CD14-positive monocyte (primary cell): ENCODE data around the gene MAPRE2. TPM values are rescaled to one million over a fixed set of nuclear protein-coding genes. Genes with fewer than 3 reads are reported as not detected.

Experiments used
- DNase-seq, 3 donors: peaks; one replicate each; pipeline ENCODE4 v3.0.0-alpha.2; 2011 to 2022
- H2AFZ ChIP-seq: 2 replicates; pipeline ENCODE4 v1.6.0; 2012; ENCODE audit warnings: mild to moderate bottlenecking, low read depth, low read length, inconsistent platforms; ENCODE audit not compliant: insufficient read depth, poor library complexity, severe bottlenecking
- H3K27ac ChIP-seq, 2 donors: 1 replicate in 1 of 2; 2 replicates in 1 of 2; pipeline ENCODE4 v1.5.1; 2012 to 2013; ENCODE audit warnings: low read length in 2 of 2, control low read depth in 1 of 2, inconsistent platforms in 1 of 2, low read depth in 1 of 2, mild to moderate bottlenecking in 1 of 2
- H3K27me3 ChIP-seq, 2 donors: one replicate each; pipeline versions ENCODE4 v1.6.0 to v1.6.1; 2011 to 2013; ENCODE audit warnings: low read length in 2 of 2; ENCODE audit not compliant: control insufficient read depth in 2 of 2, insufficient read depth in 2 of 2
- H3K36me3 ChIP-seq, 2 donors: replicated peaks in 1 of 2; 1 replicate in 1 of 2; 2 replicates in 1 of 2; pipeline versions ENCODE4 v1.5.1 to v1.6.1; 2012 to 2013; ENCODE audit warnings: low read length in 2 of 2, control low read depth in 1 of 2, inconsistent platforms in 1 of 2, mild to moderate bottlenecking in 1 of 2; ENCODE audit not compliant: insufficient read depth in 2 of 2, control insufficient read depth in 1 of 2
- H3K4me1 ChIP-seq, 2 donors: 1 replicate in 1 of 2; 2 replicates in 1 of 2; pipeline versions ENCODE4 v1.5.1 to v1.6.1; 2012 to 2013; ENCODE audit warnings: low read length in 2 of 2, control low read depth in 1 of 2, inconsistent platforms in 1 of 2, mild to moderate bottlenecking in 1 of 2, moderate library complexity in 1 of 2; ENCODE audit not compliant: insufficient read depth in 2 of 2, control insufficient read depth in 1 of 2
- H3K4me2 ChIP-seq: replicated peaks from 2 replicates; pipeline ENCODE3; 2012; ENCODE audit warnings: low read length, moderate library complexity, mild to moderate bottlenecking; ENCODE audit not compliant: poor library complexity, severe bottlenecking; ENCODE audit errors: extremely low read depth
- H3K4me3 ChIP-seq, 3 experiments: fragments of 200-600 bp in 1 of 3; sonication (generic) in 1 of 3; replicated peaks in 1 of 3; 1 replicate in 2 of 3; 2 replicates in 1 of 3; pipeline ENCODE4 v1.5.1; 2011 to 2013; ENCODE audit warnings: low read length in 3 of 3, mild to moderate bottlenecking in 3 of 3, control low read depth in 2 of 3, low read depth in 2 of 3, inconsistent platforms in 1 of 3, moderate library complexity in 1 of 3
- H3K79me2 ChIP-seq: 2 replicates; pipeline ENCODE4 v1.6.0; 2012; ENCODE audit warnings: mild to moderate bottlenecking, control low read depth, inconsistent platforms, low read length, moderate library complexity; ENCODE audit not compliant: insufficient read depth
- H3K9ac ChIP-seq: 2 replicates; pipeline ENCODE4 v1.6.0; 2017; ENCODE audit warnings: low read length, mild to moderate bottlenecking; ENCODE audit not compliant: insufficient read depth, poor library complexity, severe bottlenecking
- H3K9me3 ChIP-seq, 2 donors: replicated peaks in 1 of 2; 1 replicate in 1 of 2; 2 replicates in 1 of 2; pipeline versions ENCODE4 v1.5.1 to v1.6.1; 2012 to 2013; ENCODE audit warnings: low read length in 2 of 2, control low read depth in 1 of 2; ENCODE audit not compliant: control insufficient read depth in 1 of 2, insufficient read depth in 1 of 2
- H4K20me1 ChIP-seq: 2 replicates; pipeline ENCODE4 v1.6.0; 2012; ENCODE audit warnings: mild to moderate bottlenecking, low read length, control low read depth, moderate library complexity; ENCODE audit not compliant: insufficient read depth
- H3K27ac Mint-ChIP-seq, 7 donors: one replicate each; pipeline ENCODE4 v1.8.0; 2020; ENCODE audit warnings: mild to moderate bottlenecking in 7 of 7, mixed read lengths in 7 of 7, moderate library complexity in 6 of 7, inconsistent platforms in 2 of 7
- H3K27me3 Mint-ChIP-seq, 3 donors: one replicate each; pipeline ENCODE4 v1.8.0; 2021 to 2022; ENCODE audit warnings: low read depth in 3 of 3, mild to moderate bottlenecking in 3 of 3, mixed read lengths in 3 of 3, moderate library complexity in 3 of 3, inconsistent platforms in 1 of 3
- H3K36me3 Mint-ChIP-seq, 2 donors: one replicate each; pipeline ENCODE4 v1.8.0; 2020; ENCODE audit warnings: mixed read lengths in 2 of 2, inconsistent platforms in 1 of 2, mild to moderate bottlenecking in 1 of 2
- H3K4me1 Mint-ChIP-seq: one replicate; pipeline ENCODE4 v1.8.0; 2020; ENCODE audit warnings: mild to moderate bottlenecking, mixed read lengths
- H3K4me3 Mint-ChIP-seq, 2 donors: one replicate each; pipeline ENCODE4 v1.8.0; 2020; ENCODE audit warnings: mild to moderate bottlenecking in 2 of 2, mixed read lengths in 2 of 2, moderate library complexity in 1 of 2
- H3K9me3 Mint-ChIP-seq, 7 donors: one replicate each; pipeline ENCODE4 v1.8.0; 2020 to 2022; ENCODE audit warnings: mixed read lengths in 7 of 7, mild to moderate bottlenecking in 6 of 7, moderate library complexity in 6 of 7, inconsistent platforms in 2 of 7
- CTCF ChIP-seq: fragments of 200-600 bp; IDR thresholded peaks from one replicate; pipeline ENCODE4 v1.8.0; 2022; ENCODE audit warnings: antibody characterized with exemption, mild to moderate bottlenecking
- WGBS: methylation state at CpG from one replicate; pipeline ENCODE4 v1.1.5; 2013; ENCODE audit warnings: missing lambda C conversion rate; ENCODE audit not compliant: insufficient coverage; 5-methylcytosine and 5-hydroxymethylcytosine counted together
- intact Hi-C, 2 donors: fragments of 100-400 bp; cut with micrococcal nuclease; formaldehyde crosslinking; loops; one replicate each; pipeline versions ENCODE4 v1.15.0 to v1.15.1; 2023
- polyA plus RNA-seq, 3 donors: library from polyadenylated mRNA; depleted of rRNA in 1 of 3; unstranded in 2 of 3; stranded (reverse) in 1 of 3; fragments of 300-500 nt in 2 of 3; fragments of >200 nt in 1 of 3; fragmentation: Illumina TruSeq in 2 of 3; gene quantifications; 1 replicate in 2 of 3; 2 replicates in 1 of 3; pipeline ENCODE4 v1.2.3, GENCODE V29; 2012 to 2021

The MAPRE2 gene
- polyA plus RNA-seq, 3 donors, result 22.0 to 48.1 (median 37.1) TPM

- peaks cover 0 to 2% (median 1%) of the 10 kb centered on the region in 3 donors for H3K27me3 Mint-ChIP-seq
- H3K4me1 Mint-ChIP-seq, result peaks cover 19% of the 10 kb centered on the region
- DNase-seq, result peak; percentile 32 to 56 (median 52)
- Histone ChIP-seq H3K79me2 (no peaks in the 10 kb centered on the region), H3K27ac (no peak overlapping the region), H3K4me2 (no peak overlapping the region), H2AFZ (no peak overlapping the region), H3K4me3 (no peak overlapping the region), H3K9ac (no peak overlapping the region), H3K27me3 (no peaks in the 10 kb centered on the region), H3K36me3 (no peaks in the 10 kb centered on the region), H3K9me3 (no peaks in the 10 kb centered on the region), H4K20me1 (no peaks in the 10 kb centered on the region), H3K4me1 (peaks cover 15 to 16% of the 10 kb centered on the region in 2 donors)
- no peaks in the 10 kb centered on the region for H3K9me3 Mint-ChIP-seq
- H3K4me3 Mint-ChIP-seq, result no peak overlapping the region
- peak overlapping the region in 1 of 7 donors; percentile 13 for H3K27ac Mint-ChIP-seq
- intact Hi-C loops, result no loop called here
- 100% methylated on average over 1 of the region's 2 CpGs for WGBS
- TF ChIP-seq CTCF, result no peak
- H3K36me3 Mint-ChIP-seq, result peaks cover 0 to 3% of the 10 kb centered on the region in 2 donors
Observed at GRCh38 chr18:34993289-34993688, 47.9 kb upstream of the MAPRE2 start.

GRCh38 chr18:34995746-34996145 lies 45.5 kb upstream of the MAPRE2 start:
- Histone ChIP-seq H3K79me2 (no peaks in the 10 kb centered on the region), H3K27ac (no peak overlapping the region), H3K27me3 (no peaks in the 10 kb centered on the region), H3K36me3 (no peaks in the 10 kb centered on the region), H4K20me1 (no peaks in the 10 kb centered on the region), H3K4me2 (no peak overlapping the region), H3K4me3 (no peak overlapping the region), H2AFZ (no peak overlapping the region), H3K4me1 (no peaks in the 10 kb centered on the region), H3K9ac (no peak overlapping the region), H3K9me3 (no peaks in the 10 kb centered on the region)
- Mint-ChIP-seq H3K9me3 (no peaks in the 10 kb centered on the region), H3K27ac (no peak overlapping the region), H3K36me3 (peaks cover 0 to 3% of the 10 kb centered on the region in 2 donors), H3K4me1 (peaks cover 4% of the 10 kb centered on the region), H3K4me3 (no peak overlapping the region), H3K27me3 (peaks cover 0 to 2% (median 1%) of the 10 kb centered on the region in 3 donors)
- 100% methylated on average over 3 of the region's 5 CpGs for WGBS
- no peak for DNase-seq
- intact Hi-C loops, result no loop called here
- TF ChIP-seq CTCF, result no peak
